ENCODE measurements around the gene ARHGDIG.

The ARHGDIG gene

DNA sequence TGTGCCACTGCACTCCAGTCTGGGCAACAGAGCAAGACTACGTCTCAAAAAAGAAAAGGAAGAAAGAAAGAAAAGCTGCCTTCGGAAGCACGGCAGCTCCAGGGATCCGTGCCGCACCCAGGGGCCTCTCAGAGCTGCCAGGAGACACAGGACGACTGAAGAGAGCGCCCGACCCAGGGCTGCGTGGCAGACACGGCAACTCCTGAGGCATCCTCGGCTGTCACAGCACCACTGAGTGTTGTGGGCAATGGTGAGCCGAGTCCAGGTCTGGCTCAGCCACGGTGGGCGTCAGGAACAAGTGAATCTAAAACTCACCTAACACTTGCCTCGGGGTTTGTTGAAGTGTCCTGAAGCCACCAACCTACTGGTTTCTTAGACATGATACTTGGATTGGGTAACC is 31.3 kb downstream of the ARHGDIG start:
- Histone ChIP-seq H3K4me2 (ENCODE audit: low read length) (no peak overlapping the region), H3K4me3 (ENCODE audit: low read depth, low read length) (no peak overlapping the region), H3K79me2 (peaks cover 19% of the 10 kb centered on the region), H3K27me3 (ENCODE audit: control insufficient read depth, insufficient read depth, low read length) (no peaks in the 10 kb centered on the region), H2AFZ (no peak overlapping the region), H3K27ac (no peak overlapping the region), H3K36me3 (ENCODE audit: control insufficient read depth, insufficient read depth, low read length) (no peaks in the 10 kb centered on the region), H3K9me3 (ENCODE audit: control insufficient read depth, low read length) (no peaks in the 10 kb centered on the region), H3K9ac (no peak overlapping the region), H3K4me1 (no peaks in the 10 kb centered on the region)
- TF ChIP-seq, protein P1, sequence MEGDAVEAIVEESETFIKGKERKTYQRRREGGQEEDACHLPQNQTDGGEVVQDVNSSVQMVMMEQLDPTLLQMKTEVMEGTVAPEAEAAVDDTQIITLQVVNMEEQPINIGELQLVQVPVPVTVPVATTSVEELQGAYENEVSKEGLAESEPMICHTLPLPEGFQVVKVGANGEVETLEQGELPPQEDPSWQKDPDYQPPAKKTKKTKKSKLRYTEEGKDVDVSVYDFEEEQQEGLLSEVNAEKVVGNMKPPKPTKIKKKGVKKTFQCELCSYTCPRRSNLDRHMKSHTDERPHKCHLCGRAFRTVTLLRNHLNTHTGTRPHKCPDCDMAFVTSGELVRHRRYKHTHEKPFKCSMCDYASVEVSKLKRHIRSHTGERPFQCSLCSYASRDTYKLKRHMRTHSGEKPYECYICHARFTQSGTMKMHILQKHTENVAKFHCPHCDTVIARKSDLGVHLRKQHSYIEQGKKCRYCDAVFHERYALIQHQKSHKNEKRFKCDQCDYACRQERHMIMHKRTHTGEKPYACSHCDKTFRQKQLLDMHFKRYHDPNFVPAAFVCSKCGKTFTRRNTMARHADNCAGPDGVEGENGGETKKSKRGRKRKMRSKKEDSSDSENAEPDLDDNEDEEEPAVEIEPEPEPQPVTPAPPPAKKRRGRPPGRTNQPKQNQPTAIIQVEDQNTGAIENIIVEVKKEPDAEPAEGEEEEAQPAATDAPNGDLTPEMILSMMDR (IDR thresholded peaks at IDR 0.05), result no peak

GRCh38 chr16:314351-314750 is 34.0 kb downstream of the ARHGDIG start:
- peaks cover 43% of the 10 kb centered on the region for H3K79me2 ChIP-seq
- H3K27me3 ChIP-seq (ENCODE audit: control insufficient read depth, insufficient read depth, low read length), result no peaks in the 10 kb centered on the region
- TF ChIP-seq, protein P1 (IDR thresholded peaks at IDR 0.05), result no peak
- H3K4me1 ChIP-seq, result no peaks in the 10 kb centered on the region
- no peak overlapping the region for H2AFZ ChIP-seq
- H3K4me2 ChIP-seq (ENCODE audit: low read length), result no peak overlapping the region
- no peak overlapping the region for H3K9ac ChIP-seq
- H3K4me3 ChIP-seq (ENCODE audit: low read depth, low read length), result no peak overlapping the region
- no peaks in the 10 kb centered on the region for H3K36me3 ChIP-seq (ENCODE audit: control insufficient read depth, insufficient read depth, low read length)
- H3K9me3 ChIP-seq (ENCODE audit: control insufficient read depth, low read length), result no peaks in the 10 kb centered on the region
- H3K27ac ChIP-seq, result no peak overlapping the region

- no peaks in the 10 kb centered on the region for H3K4me1 ChIP-seq
- TF ChIP-seq, protein P1 (IDR thresholded peaks at IDR 0.05), result no peak
- H2AFZ ChIP-seq, result no peak overlapping the region
- H3K79me2 ChIP-seq, result peaks cover 46% of the 10 kb centered on the region
- H3K4me2 ChIP-seq (ENCODE audit: low read length), result no peak overlapping the region
- no peaks in the 10 kb centered on the region for H3K36me3 ChIP-seq (ENCODE audit: control insufficient read depth, insufficient read depth, low read length)
- H3K9me3 ChIP-seq (ENCODE audit: control insufficient read depth, low read length), result no peaks in the 10 kb centered on the region
- no peaks in the 10 kb centered on the region for H3K27me3 ChIP-seq (ENCODE audit: control insufficient read depth, insufficient read depth, low read length)
- H3K27ac ChIP-seq, result no peak overlapping the region
- H3K9ac ChIP-seq, result no peak overlapping the region
- no peak overlapping the region for H3K4me3 ChIP-seq (ENCODE audit: low read depth, low read length)
Measured at GRCh38 chr16:314795-315299, 34.5 kb downstream of the ARHGDIG start.

- Histone ChIP-seq H3K4me3 (ENCODE audit: low read depth, low read length) (no peak overlapping the region), H2AFZ (no peak overlapping the region), H3K9me3 (ENCODE audit: control insufficient read depth, low read length) (no peaks in the 10 kb centered on the region), H3K9ac (no peak overlapping the region), H3K27me3 (ENCODE audit: control insufficient read depth, insufficient read depth, low read length) (no peaks in the 10 kb centered on the region), H3K36me3 (ENCODE audit: control insufficient read depth, insufficient read depth, low read length) (no peaks in the 10 kb centered on the region), H3K27ac (no peak overlapping the region), H3K4me1 (no peaks in the 10 kb centered on the region), H3K4me2 (ENCODE audit: low read length) (no peak overlapping the region), H3K79me2 (peaks cover 56% of the 10 kb centered on the region)
- TF ChIP-seq, protein P1 (IDR thresholded peaks at IDR 0.05), result no peak
Measured at GRCh38 chr16:316741-317464, 36.5 kb downstream of the ARHGDIG start.

DNA sequence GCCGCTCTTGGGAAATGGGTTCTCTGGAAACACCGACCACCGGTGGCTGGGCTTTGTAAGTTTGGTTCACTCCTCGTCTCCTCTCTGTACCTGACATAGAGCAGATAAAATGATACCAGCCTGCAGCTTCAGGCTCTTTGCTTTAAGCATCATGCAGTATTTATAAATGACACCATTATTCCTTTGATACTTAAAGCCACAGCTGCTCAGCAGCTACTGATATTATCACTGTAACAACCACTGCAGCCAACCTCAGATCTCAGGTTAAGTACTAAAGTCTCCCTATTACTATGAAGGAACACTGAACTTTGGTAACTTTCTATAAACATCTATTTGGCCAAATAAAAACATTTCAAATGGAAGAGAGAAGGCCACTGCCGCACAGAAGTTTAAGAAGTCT is 37.2 kb downstream of the ARHGDIG start:
- Histone ChIP-seq H3K79me2 (peaks cover 56% of the 10 kb centered on the region), H3K27ac (no peak overlapping the region), H3K4me2 (ENCODE audit: low read length) (no peak overlapping the region), H3K36me3 (ENCODE audit: control insufficient read depth, insufficient read depth, low read length) (no peaks in the 10 kb centered on the region), H2AFZ (no peak overlapping the region), H3K4me3 (ENCODE audit: low read depth, low read length) (no peak overlapping the region), H3K9ac (no peak overlapping the region), H3K9me3 (ENCODE audit: control insufficient read depth, low read length) (no peaks in the 10 kb centered on the region), H3K27me3 (ENCODE audit: control insufficient read depth, insufficient read depth, low read length) (no peaks in the 10 kb centered on the region), H3K4me1 (no peaks in the 10 kb centered on the region)
- TF ChIP-seq, protein P1 (IDR thresholded peaks at IDR 0.05), result no peak
